Limb (tissue), 2 donors: ENCODE data around the gene MAPK10.
A peak's percentile ranks its signal among the peaks of the same experiment; 100 is the strongest.
"Not testable (repeated sequence)": the region's sequence is repeated elsewhere in the genome, so short reads cannot be mapped to it uniquely, and the experiment has no call there.

ENCODE experiments used
- DNase-seq, 2 donors: peaks; one replicate each; pipeline ENCODE4 v3.0.0-alpha.2; 2016; ENCODE audit errors: extremely low spot score in 2 of 2

MAPK10 gene

GRCh38 chr4:85970535-85970934, 389.3 kb downstream of the MAPK10 start:
- DNase-seq = no peak

- peak in 1 of 2 donors; percentile 75 for DNase-seq
Observed at GRCh38 chr4:85968945-85969819, 390.7 kb downstream of the MAPK10 start.

- DNase-seq = no peak
Observed at GRCh38 chr4:85967872-85968271, 392.0 kb downstream of the MAPK10 start.

GRCh38 chr4:85966373-85966772, 393.5 kb downstream of the MAPK10 start:
- peak in 1 of 2 donors; percentile 34 for DNase-seq

GRCh38 chr4:85965529-85965928, 394.3 kb downstream of the MAPK10 start:
- no peak for DNase-seq

- DNase-seq = not testable (repeated sequence)
Observed at GRCh38 chr4:85965017-85965416, 394.8 kb downstream of the MAPK10 start.

- no peak for DNase-seq
Observed at GRCh38 chr4:85964298-85964697, 395.6 kb downstream of the MAPK10 start.

- no peak for DNase-seq
Observed at GRCh38 chr4:85963231-85963630, 396.6 kb downstream of the MAPK10 start.

- DNase-seq = no peak
Observed at GRCh38 chr4:85961887-85962286, 398.0 kb downstream of the MAPK10 start.

GRCh38 chr4:85956293-85956945, 403.4 kb downstream of the MAPK10 start:
- DNase-seq = no peak

GRCh38 chr4:85955620-85956292, 404.1 kb downstream of the MAPK10 start:
- no peak for DNase-seq

- DNase-seq = no peak
Observed at GRCh38 chr4:85953651-85954018, 406.2 kb downstream of the MAPK10 start.

- no peak for DNase-seq
Observed at GRCh38 chr4:85952972-85953650, 406.7 kb downstream of the MAPK10 start.

GRCh38 chr4:85952528-85952927, 407.3 kb downstream of the MAPK10 start:
- DNase-seq = no peak

GRCh38 chr4:85951099-85951498, 408.8 kb downstream of the MAPK10 start:
- DNase-seq = no peak

- DNase-seq = no peak
Observed at GRCh38 chr4:85946821-85947220, 413.0 kb downstream of the MAPK10 start.

- DNase-seq = no peak
Observed at GRCh38 chr4:85942107-85942506, 417.7 kb downstream of the MAPK10 start.

- DNase-seq = no peak
Observed at GRCh38 chr4:85940151-85940550, 419.7 kb downstream of the MAPK10 start.
